Effector CD8-positive, alpha-beta T cell (primary cell): Measurements from ENCODE around the gene GALNTL6.
"Not testable (repeated sequence)": the region's sequence is repeated elsewhere in the genome, so short reads cannot be mapped to it uniquely, and the experiment has no call there.

Experiments used
- DNase-seq: peaks from one replicate; lab custom pipeline; 2025; lab: John Stamatoyannopoulos, UW

Gene GALNTL6

GRCh38 chr4:172392741-172393140 is 579.5 kb downstream of the GALNTL6 start:
- DNase-seq = no peak

- DNase-seq = no peak
Observed at GRCh38 chr4:172393220-172393619, 580.0 kb downstream of the GALNTL6 start.

- no peak for DNase-seq
Observed at GRCh38 chr4:172404676-172405075, 591.5 kb downstream of the GALNTL6 start.

GRCh38 chr4:172410363-172410762 is 597.2 kb downstream of the GALNTL6 start:
- no peak for DNase-seq

- no peak for DNase-seq
Observed at GRCh38 chr4:172411149-172411548, 597.9 kb downstream of the GALNTL6 start.

- DNase-seq = no peak
Observed at GRCh38 chr4:172412851-172413580, 599.8 kb downstream of the GALNTL6 start.

- not testable (repeated sequence) for DNase-seq
Observed at GRCh38 chr4:172428979-172429378, 615.8 kb downstream of the GALNTL6 start.

GRCh38 chr4:172480471-172480870 is 667.3 kb downstream of the GALNTL6 start:
- DNase-seq = no peak

GRCh38 chr4:172481802-172482508 is 668.8 kb downstream of the GALNTL6 start:
- DNase-seq = no peak

- no peak for DNase-seq
Observed at GRCh38 chr4:172485007-172485406, 671.8 kb downstream of the GALNTL6 start.

GRCh38 chr4:172486531-172486930 is 673.3 kb downstream of the GALNTL6 start:
- no peak for DNase-seq

GRCh38 chr4:172489861-172490260 is 676.7 kb downstream of the GALNTL6 start:
- no peak for DNase-seq

GRCh38 chr4:172495769-172496168 is 682.6 kb downstream of the GALNTL6 start:
- no peak for DNase-seq

- DNase-seq = no peak
Observed at GRCh38 chr4:172497321-172497720, 684.1 kb downstream of the GALNTL6 start.

GRCh38 chr4:172514011-172514410 is 700.8 kb downstream of the GALNTL6 start:
- no peak for DNase-seq

GRCh38 chr4:172514801-172515200 is 701.6 kb downstream of the GALNTL6 start:
- no peak for DNase-seq

GRCh38 chr4:172515266-172515879 is 702.2 kb downstream of the GALNTL6 start:
- DNase-seq = no peak

- no peak for DNase-seq
Observed at GRCh38 chr4:172517391-172517790, 704.2 kb downstream of the GALNTL6 start.

- DNase-seq = no peak
Observed at GRCh38 chr4:172521248-172521647, 708.0 kb downstream of the GALNTL6 start.

- DNase-seq = no peak
Observed at GRCh38 chr4:172521680-172522079, 708.5 kb downstream of the GALNTL6 start.

GRCh38 chr4:172543249-172543648 is 730.0 kb downstream of the GALNTL6 start:
- DNase-seq = no peak

GRCh38 chr4:172546782-172547181 is 733.6 kb downstream of the GALNTL6 start:
- no peak for DNase-seq

- no peak for DNase-seq
Observed at GRCh38 chr4:172547724-172548123, 734.5 kb downstream of the GALNTL6 start.
